GM10248 (cell line): ENCODE results near the gene JAG2.

ENCODE experiments used
- CTCF ChIA-PET: fragments of 300-600 bp; sonication (Branson Sonifier 250); formaldehyde crosslinking; extraction: SDS; loops from one replicate; lab custom pipeline; 2021; ENCODE audit warnings: antibody characterized with exemption; lab: Yijun Ruan, JAX
- POLR2A ChIA-PET: fragments of 350-650 bp; sonication (Branson Sonifier 250); formaldehyde crosslinking; extraction: SDS; loops from one replicate; lab custom pipeline; 2020; ENCODE audit warnings: antibody characterized with exemption; lab: Yijun Ruan, JAX
- DNase-seq: peaks from one replicate; pipeline ENCODE4 v3.0.0; 2012; ENCODE audit errors: extremely low spot score
- CTCF ChIP-seq: IDR thresholded peaks from 2 replicates; pipeline ENCODE4 v1.5.1; 2012; ENCODE audit warnings: mild to moderate bottlenecking, low read depth; ENCODE audit errors: extremely low read depth, missing control alignments, control extremely low read depth

The JAG2 gene

DNA sequence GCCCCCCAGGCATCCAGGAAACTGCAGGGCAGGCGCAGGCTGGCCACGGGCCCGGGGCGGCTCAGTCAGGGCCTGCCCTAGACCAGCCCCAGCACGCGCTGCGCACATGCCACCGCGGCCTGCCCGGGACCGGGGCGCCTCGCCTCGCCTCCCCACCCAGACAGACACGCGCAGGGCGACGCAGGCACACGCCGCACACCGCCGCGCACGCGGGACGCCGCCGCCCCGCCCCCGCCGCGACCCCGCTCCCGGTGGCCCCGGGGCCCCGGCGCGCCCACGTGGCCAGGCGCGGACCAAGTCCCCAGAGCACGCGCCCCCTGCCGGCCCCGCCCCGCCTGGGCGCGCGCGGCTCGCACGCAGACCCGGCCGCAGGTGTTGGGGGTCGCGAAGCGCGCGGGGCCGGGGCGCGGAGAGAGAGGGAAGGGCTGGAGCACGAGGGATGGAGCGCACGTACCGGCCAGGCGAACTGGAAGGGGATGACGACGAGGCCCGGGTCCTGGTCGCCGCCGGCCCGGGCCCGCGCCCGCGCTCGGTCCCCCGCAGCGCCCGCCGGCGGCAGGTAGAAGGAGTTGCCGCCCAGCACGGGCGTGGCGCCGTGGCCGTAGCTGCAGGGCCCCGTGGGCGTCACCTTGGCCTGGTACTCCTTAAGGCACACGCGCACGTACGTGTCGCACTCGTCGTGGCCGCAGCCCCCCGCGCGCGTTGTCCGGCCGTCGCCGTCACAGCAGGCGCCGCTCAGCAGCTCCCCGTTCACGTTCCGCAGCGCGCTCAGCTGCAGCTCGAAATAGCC lies 1.1 kb downstream of the JAG2 start:
- ChIA-PET POLR2A (no interaction called here), CTCF (no interaction called here)
- no peak for TF ChIP-seq CTCF
- no peak for DNase-seq

- DNase-seq = no peak
- ChIA-PET CTCF (interaction anchor here (0.6 kb wide), 1 partner anchor 80 kb away, joined by 3 read pairs; no protein-coding TSS in a partner anchor), POLR2A (no interaction called here)
- TF ChIP-seq CTCF = no peak
These were observed 1.8 kb downstream of the JAG2 start for GRCh38 chr14:105166571-105167302.

GRCh38 chr14:105165761-105166485 lies 2.7 kb downstream of the JAG2 start:
- CTCF ChIA-PET = interaction anchor here (0.6 to 2.0 kb wide), 3 partner anchors 12 to 79 kb away, joined by 3 to 5 read pairs (median 4); no protein-coding TSS in a partner anchor
- DNase-seq = no peak
- POLR2A ChIA-PET = no interaction called here
- no peak for TF ChIP-seq CTCF

DNA sequence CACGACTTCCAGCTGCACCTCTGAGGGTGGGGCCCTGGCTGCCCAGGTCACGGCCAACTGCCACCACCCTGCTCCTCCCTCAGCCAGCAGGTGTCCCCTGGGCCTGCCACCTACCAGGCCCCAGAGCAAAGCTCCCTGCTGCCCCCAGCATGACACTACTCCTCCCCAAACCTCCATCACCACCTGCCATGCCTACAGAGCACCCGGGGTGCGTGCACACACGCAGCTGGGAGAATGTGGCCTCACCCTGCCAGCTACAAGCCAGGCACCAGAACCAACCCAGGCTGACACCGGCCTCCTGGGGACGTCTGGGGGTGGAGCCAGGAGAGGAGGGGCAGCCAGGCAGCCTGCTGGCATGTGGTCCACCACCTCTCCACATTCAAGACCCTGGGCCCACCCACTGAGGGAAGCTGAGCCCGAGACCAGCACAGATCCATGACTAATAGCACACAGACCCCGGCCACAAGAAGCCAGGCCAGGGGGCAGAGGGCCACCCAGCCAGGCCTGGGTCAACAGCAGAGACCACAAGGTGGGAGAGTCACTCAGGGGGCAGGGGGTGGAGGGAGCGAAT lies 3.4 kb downstream of the JAG2 start:
- DNase-seq = no peak
- no peak for TF ChIP-seq CTCF
- ChIA-PET CTCF (interaction anchor here (1.2 to 2.0 kb wide), 2 partner anchors 11 to 75 kb away, joined by 4 to 5 read pairs; no protein-coding TSS in a partner anchor), POLR2A (no interaction called here)

GRCh38 chr14:105163040-105163742 lies 5.4 kb downstream of the JAG2 start:
- CTCF ChIA-PET = no interaction called here
- no peak for DNase-seq
- POLR2A ChIA-PET = no interaction called here
- no peak for TF ChIP-seq CTCF
